Measurements from ENCODE around the gene CA9.
"Not testable (repeated sequence)": the region's sequence is repeated elsewhere in the genome, so short reads cannot be mapped to it uniquely, and the experiment has no call there.

CA9 gene

GRCh38 chr9:35673132-35674024 lies at the start of gene CA9:
Gene CA9, plus strand, starts transcription at chr9:35673928. Its CDS starts 32 bp downstream, at chr9:35673960.
- no peak for DNase-seq

- DNase-seq: no peak
Observed at GRCh38 chr9:35627575-35627974, 46.2 kb upstream of the CA9 start.

- no peak for DNase-seq
Observed at GRCh38 chr9:35628389-35628991, 45.2 kb upstream of the CA9 start.

- no peak for DNase-seq
Observed at GRCh38 chr9:35629597-35629996, 44.1 kb upstream of the CA9 start.

- no peak for DNase-seq
Observed at GRCh38 chr9:35635730-35636129, 38.0 kb upstream of the CA9 start.

DNA sequence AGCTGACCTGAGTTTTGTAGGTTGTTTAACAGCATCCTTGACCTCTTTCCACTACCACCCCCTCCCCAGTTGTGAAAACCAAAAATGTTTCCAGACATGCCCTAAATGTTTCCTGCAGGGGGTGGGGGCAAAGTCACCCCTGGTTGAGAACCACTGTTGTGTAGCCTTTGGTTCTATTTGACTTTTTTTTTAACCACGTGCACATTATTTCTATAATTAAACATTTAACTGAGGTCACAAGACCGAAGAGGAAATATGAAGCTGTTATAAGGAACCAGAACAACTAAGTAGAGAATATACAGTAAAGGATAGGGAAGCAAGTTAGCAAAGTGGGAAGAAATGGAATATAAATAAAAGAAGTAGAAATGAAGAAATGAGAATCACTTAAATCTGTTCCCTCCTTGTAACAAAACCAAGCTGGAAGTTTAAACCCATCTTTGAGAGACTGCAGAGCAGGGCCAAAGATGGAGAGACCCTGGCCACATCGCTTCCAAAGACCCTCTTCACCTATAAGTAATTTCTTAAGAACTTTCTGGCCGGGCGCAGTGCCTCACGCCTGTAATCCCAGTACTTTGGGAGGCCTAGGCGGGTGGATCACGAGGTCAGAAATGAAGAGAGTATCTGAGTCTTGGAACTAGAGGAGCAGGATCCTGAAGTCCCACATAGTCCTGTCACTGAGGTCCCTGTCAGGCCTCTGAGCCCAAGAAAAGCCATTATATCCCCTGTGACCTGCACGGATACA lies 37.4 kb upstream of the CA9 start:
- no peak for DNase-seq

DNA sequence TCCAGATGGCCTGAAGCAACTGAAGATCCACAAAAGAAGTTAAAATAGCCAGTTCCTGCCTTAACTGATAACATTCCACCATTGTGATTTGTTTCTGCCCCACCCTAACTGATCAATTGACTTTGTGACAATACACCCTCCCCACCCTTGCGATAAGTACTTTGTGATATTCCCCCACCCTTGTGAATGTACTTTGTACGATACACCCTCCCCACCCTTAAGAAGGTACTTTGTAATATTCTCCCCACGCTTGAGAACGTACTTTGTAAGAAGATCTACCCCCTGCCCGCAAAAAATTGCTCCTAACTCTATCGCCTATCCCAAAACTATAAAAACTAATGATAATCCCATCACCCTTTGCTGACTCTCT lies 36.9 kb upstream of the CA9 start:
- not testable (repeated sequence) for DNase-seq

DNA sequence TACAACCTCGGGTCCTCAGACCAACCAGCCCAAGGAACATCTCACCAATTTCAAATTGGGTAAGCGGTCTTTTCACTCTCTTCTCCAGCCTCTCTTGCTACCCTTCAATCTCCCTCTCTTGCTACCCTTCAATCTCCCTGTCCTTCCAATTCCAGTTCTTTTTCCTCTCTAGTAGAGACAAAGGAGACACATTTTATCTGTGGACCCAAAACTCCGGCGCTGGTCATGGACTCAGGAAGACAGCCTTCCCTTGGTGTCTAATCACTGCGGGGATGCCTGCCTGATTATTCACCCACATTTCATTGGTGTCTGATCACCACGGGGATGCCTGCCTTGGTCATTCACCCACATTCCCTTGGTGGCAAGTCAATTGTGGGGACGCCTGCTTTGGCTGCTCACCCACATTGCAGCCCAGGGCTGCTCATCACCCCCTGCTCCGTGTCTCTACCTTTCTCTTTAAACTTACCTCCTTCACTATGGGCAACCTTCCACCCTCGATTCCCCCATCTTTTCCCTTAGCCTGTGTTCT lies 36.2 kb upstream of the CA9 start:
- not testable (repeated sequence) for DNase-seq

DNA sequence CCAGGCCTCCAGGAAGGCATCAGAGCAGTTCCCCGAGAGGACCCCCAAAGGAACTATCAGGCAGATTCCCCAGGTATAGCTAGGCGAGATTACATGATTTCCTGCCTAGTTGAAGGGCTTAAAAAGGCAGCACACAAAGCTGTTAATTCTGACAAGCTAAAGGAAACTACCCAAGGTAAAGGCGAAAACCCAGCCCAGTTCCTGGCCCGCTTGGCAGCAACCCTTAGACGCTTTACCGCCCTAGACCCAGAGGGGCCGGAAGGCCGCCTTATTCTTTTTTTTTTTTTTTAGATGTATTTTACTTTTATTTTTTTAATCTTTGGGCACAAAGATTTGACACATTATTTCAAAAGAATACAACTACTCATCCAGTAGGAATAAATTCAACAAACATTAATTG lies 35.0 kb upstream of the CA9 start:
- not testable (repeated sequence) for DNase-seq

GRCh38 chr9:35639225-35639624 lies 34.5 kb upstream of the CA9 start:
- DNase-seq: not testable (repeated sequence)

GRCh38 chr9:35639631-35640030 lies 34.1 kb upstream of the CA9 start:
- no peak for DNase-seq

DNA sequence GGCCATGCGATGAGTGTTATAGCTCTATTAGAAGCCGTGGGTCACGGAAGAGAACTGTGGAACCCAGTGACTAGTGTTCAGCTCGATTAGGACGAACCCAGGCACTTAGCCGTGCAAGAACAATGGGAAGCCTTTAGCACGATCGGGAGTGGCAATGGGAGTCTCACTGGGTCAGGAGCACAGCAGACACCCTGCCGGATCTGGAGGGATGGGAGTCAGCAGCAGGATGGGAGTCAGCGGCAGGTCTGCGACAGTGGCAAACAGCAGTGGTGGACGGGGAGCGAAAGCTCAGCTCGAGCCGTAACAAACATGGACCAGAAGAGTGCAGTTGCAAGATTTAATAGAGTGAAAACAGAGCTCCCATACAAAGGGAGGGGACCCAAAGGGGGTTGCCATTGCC lies 33.3 kb upstream of the CA9 start:
- DNase-seq: not testable (repeated sequence)

DNA sequence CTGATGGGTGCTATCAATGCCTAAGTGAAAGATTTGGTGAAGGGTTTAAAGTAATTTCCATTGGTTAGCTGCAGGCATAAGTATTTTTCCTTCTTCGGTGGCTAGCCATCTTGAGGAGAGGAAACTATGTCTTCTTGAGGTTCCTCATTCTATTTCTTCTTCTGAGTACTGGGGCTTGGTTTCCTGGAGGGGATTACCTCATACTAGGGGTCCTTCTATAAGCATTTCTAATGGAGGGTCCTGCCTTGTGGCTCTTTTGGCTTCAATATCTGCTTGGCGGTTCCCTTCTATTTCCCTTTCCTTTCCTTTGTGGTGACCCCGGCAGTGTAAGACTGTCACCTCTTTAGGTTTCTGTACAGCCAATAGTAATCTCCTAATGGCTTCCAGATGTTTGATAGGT lies 32.2 kb upstream of the CA9 start:
- not testable (repeated sequence) for DNase-seq

- DNase-seq: no peak
Observed at GRCh38 chr9:35643046-35643445, 30.7 kb upstream of the CA9 start.

- not testable (repeated sequence) for DNase-seq
Observed at GRCh38 chr9:35645736-35646135, 28.0 kb upstream of the CA9 start.

DNA sequence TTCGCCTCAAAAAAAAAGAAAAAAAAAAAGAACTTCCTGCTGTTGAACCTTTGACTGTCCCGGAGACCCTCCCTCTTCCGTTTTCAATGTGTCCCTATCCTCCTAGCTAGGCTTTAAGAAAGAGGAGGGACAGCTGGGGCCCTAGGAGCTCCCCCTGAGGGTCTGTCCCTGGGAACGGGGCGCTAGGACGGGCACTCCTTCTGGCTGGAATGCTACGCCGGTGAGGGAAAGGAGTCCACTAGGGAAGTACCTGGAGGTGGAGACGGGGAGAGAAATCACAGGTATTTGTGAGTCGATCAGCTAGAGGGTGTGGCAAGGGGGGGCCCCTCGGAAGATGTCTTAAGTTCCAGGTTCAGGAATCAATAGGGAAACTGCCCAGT lies 27.6 kb upstream of the CA9 start:
- peak in 1 of 2 experiments; percentile 59 for DNase-seq

GRCh38 chr9:35646533-35647265 lies 27.0 kb upstream of the CA9 start:
- peak; percentile 66 to 94 for DNase-seq

- DNase-seq: no peak
Observed at GRCh38 chr9:35649431-35650340, 24.0 kb upstream of the CA9 start.

DNA sequence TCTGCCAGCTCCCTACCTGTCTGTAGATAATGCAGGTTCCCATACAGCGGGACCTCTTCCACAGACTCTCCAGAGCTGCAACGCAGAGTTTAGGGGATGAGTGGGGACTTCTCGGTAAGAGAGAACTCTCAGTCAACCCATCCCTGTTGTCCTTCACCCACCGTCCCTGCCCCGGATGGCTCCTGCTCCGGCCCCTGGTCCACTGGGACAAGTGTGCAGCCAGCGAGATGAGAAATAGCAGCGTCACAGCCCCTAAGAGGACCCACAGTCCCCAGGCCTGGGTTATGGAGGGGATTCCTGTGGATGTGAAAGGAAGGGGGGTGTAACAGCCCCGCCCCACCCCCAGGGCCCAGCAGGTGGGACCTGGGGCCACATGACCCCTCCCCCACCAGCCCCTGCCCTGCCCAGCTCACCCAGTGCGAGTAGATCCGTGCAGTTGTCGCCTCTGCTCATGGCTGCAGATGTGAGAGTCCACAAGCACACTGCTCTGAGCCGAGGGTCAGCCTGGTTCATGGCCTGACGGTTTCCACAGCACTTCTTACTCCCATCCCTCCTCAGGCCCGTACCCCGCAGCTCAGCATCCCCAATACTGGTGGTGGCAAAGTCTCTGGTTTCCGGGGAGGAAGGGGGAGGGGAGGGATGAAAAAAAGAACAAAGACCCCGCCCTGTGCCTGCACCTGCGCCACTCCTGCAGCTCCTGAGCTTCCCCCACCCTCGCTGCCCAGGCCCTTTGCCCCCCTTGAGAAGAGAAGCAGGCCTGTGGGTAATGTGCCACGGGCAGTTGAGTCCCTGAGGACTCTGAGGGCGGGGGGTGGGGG lies 23.2 kb upstream of the CA9 start, which contains the start of gene SIT1:
Gene SIT1 (minus strand): TSS at position 591 of the 818 bp plus-strand sequence. CDS start 78 bp downstream, at position 513.
- no peak for DNase-seq

Measured in NCI-H526 (cell line).